Measurements from ENCODE around the gene CASZ1.

GRCh38 chr1:10677491-10678391 lies 118.7 kb downstream of the CASZ1 start:
- TF ChIP-seq CTCF (IDR thresholded peaks at IDR 0.05) (no peak), EP300 (IDR thresholded peaks at IDR 0.05) (no peak), POLR2A (IDR thresholded peaks at IDR 0.05) (no peak), POLR2AphosphoS5 (IDR thresholded peaks at IDR 0.05) (no peak)
